H1 (cell line): ENCODE measurements around the gene CLUH. TPM values are rescaled to one million over a fixed set of nuclear protein-coding genes. Genes with fewer than 3 reads are reported as not detected.

Source experiments
- RFX5 ChIP-seq: IDR thresholded peaks from 2 replicates; pipeline ENCODE4 v1.6.1; 2011; ENCODE audit warnings: low read depth, low read length, improper control_type of control experiment, borderline replicate concordance
- SUZ12 ChIP-seq: fragments of 200-600 bp; sonication (generic); IDR thresholded peaks from 2 replicates; pipeline ENCODE4 v1.6.1; 2012; ENCODE audit warnings: mild to moderate bottlenecking, inconsistent platforms, low read length, moderate library complexity, mixed read lengths
- polyA plus RNA-seq, 7 experiments: library from polyadenylated mRNA; depleted of rRNA in 3 of 7; stranded (reverse) in 5 of 7; unstranded in 2 of 7; fragments of >200 nt in 5 of 7; fragments of 200-250 nt in 2 of 7; gene quantifications; 1 replicate in 5 of 7; 2 replicates in 1 of 7; 4 replicates in 1 of 7; pipeline versions ENCODE4 v1.2.1 to v1.2.3, GENCODE V29; 2011 to 2013; ENCODE audit warnings: missing spikeins in 2 of 7, mixed read lengths in 2 of 7
- total RNA-seq: library from RNA; stranded (reverse); fragmentation: NEBNext Ultra II Directional; extraction: Animal tissue kit (Norgen Biotek cat#: 25700); gene quantifications from 2 replicates; pipeline ENCODE4 v1.2.1, GENCODE V29; 2021
- TF ChIP-seq, protein P1 (sequence below): fragments of 300-600 bp; sonication (generic); IDR thresholded peaks from 2 replicates; pipeline ENCODE4 v1.7.1; 2012; ENCODE audit warnings: low read length, moderate library complexity, mild to moderate bottlenecking, inconsistent platforms; ENCODE audit not compliant: insufficient replicate concordance

The CLUH gene
- total and polyA plus RNA-seq, 2 of the 8 experiments (the other 6 are each of a cell fraction or from before 2014, with no cell fraction given), result 33.6 to 98.6 TPM

DNA sequence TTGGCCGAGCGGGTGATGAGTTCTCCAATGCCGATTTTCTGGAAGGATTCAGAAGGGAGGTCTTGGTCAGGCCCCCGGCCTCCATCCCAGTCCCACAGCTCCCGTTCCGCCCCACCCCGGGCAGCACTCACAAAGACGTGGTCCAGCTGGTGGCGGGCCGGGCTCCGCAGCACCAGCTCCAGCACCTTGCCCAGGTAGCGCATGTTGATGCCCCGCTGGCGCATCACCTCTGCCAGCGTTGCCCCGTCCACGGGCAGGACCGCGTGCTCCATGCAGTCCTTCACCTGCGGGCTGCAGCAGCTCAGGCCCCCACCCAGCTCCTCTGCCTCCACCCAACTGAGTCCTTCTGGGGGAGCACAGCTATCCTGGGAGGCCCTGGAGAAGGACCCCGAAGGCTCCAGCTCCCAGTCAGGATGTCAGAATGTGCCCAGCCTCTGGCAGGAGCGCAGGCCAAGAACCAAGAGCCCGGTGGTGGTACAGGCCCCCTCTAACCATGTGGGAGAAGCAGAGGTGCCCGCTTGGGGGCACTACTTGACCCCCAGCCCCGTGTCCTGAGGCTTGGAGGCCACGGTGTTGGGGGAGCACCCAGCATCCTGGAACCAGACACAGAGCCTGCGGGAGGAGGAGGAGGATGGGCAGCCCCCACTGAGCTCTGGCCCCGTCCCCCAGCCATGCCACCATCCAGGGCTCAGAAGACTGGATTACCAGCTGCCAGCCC lies 16.2 kb downstream of the CLUH start (continued):
- TF ChIP-seq, protein P1, sequence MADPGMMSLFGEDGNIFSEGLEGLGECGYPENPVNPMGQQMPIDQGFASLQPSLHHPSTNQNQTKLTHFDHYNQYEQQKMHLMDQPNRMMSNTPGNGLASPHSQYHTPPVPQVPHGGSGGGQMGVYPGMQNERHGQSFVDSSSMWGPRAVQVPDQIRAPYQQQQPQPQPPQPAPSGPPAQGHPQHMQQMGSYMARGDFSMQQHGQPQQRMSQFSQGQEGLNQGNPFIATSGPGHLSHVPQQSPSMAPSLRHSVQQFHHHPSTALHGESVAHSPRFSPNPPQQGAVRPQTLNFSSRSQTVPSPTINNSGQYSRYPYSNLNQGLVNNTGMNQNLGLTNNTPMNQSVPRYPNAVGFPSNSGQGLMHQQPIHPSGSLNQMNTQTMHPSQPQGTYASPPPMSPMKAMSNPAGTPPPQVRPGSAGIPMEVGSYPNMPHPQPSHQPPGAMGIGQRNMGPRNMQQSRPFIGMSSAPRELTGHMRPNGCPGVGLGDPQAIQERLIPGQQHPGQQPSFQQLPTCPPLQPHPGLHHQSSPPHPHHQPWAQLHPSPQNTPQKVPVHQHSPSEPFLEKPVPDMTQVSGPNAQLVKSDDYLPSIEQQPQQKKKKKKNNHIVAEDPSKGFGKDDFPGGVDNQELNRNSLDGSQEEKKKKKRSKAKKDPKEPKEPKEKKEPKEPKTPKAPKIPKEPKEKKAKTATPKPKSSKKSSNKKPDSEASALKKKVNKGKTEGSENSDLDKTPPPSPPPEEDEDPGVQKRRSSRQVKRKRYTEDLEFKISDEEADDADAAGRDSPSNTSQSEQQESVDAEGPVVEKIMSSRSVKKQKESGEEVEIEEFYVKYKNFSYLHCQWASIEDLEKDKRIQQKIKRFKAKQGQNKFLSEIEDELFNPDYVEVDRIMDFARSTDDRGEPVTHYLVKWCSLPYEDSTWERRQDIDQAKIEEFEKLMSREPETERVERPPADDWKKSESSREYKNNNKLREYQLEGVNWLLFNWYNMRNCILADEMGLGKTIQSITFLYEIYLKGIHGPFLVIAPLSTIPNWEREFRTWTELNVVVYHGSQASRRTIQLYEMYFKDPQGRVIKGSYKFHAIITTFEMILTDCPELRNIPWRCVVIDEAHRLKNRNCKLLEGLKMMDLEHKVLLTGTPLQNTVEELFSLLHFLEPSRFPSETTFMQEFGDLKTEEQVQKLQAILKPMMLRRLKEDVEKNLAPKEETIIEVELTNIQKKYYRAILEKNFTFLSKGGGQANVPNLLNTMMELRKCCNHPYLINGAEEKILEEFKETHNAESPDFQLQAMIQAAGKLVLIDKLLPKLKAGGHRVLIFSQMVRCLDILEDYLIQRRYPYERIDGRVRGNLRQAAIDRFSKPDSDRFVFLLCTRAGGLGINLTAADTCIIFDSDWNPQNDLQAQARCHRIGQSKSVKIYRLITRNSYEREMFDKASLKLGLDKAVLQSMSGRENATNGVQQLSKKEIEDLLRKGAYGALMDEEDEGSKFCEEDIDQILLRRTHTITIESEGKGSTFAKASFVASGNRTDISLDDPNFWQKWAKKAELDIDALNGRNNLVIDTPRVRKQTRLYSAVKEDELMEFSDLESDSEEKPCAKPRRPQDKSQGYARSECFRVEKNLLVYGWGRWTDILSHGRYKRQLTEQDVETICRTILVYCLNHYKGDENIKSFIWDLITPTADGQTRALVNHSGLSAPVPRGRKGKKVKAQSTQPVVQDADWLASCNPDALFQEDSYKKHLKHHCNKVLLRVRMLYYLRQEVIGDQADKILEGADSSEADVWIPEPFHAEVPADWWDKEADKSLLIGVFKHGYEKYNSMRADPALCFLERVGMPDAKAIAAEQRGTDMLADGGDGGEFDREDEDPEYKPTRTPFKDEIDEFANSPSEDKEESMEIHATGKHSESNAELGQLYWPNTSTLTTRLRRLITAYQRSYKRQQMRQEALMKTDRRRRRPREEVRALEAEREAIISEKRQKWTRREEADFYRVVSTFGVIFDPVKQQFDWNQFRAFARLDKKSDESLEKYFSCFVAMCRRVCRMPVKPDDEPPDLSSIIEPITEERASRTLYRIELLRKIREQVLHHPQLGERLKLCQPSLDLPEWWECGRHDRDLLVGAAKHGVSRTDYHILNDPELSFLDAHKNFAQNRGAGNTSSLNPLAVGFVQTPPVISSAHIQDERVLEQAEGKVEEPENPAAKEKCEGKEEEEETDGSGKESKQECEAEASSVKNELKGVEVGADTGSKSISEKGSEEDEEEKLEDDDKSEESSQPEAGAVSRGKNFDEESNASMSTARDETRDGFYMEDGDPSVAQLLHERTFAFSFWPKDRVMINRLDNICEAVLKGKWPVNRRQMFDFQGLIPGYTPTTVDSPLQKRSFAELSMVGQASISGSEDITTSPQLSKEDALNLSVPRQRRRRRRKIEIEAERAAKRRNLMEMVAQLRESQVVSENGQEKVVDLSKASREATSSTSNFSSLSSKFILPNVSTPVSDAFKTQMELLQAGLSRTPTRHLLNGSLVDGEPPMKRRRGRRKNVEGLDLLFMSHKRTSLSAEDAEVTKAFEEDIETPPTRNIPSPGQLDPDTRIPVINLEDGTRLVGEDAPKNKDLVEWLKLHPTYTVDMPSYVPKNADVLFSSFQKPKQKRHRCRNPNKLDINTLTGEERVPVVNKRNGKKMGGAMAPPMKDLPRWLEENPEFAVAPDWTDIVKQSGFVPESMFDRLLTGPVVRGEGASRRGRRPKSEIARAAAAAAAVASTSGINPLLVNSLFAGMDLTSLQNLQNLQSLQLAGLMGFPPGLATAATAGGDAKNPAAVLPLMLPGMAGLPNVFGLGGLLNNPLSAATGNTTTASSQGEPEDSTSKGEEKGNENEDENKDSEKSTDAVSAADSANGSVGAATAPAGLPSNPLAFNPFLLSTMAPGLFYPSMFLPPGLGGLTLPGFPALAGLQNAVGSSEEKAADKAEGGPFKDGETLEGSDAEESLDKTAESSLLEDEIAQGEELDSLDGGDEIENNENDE, result no peak
- TF ChIP-seq RFX5, result no peak
- TF ChIP-seq SUZ12, result no peak
